Dermis microvascular lymphatic vessel endothelial cell (primary cell): ENCODE data around the gene CXCL11. TPM values are rescaled to one million over a fixed set of nuclear protein-coding genes. Genes with fewer than 3 reads are reported as not detected.
A peak's percentile ranks its signal among the peaks of the same experiment; 100 is the strongest.
"Not testable (repeated sequence)": the region's sequence is repeated elsewhere in the genome, so short reads cannot be mapped to it uniquely, and the experiment has no call there.

Experiments
- DNase-seq, 2 donors: peaks; one replicate each; pipeline versions ENCODE4 v3.0.0 to v3.0.0-alpha.2; 2010; ENCODE audit warnings: low read depth in 2 of 2
- total RNA-seq: library from RNA; depleted of rRNA; stranded (reverse); fragments of >200 nt; gene quantifications from 2 replicates; pipeline ENCODE4 v1.2.1, GENCODE V29; 2014

CXCL11 gene
- 0.26 and 0.51 TPM in 2 replicates for total RNA-seq

GRCh38 chr4:76035799-76036380 lies at the start of gene CXCL11:
TSS of gene CXCL11 (minus strand) at chr4:76036070. CDS start at chr4:76035987, 83 bp downstream.
- DNase-seq: peak; percentile 14 to 87

- DNase-seq: no peak
Observed at GRCh38 chr4:76084542-76084941, 48.7 kb upstream of the CXCL11 start.

- DNase-seq: no peak
Observed at GRCh38 chr4:76083386-76083988, 47.6 kb upstream of the CXCL11 start.

GRCh38 chr4:76078033-76078613 lies 42.3 kb upstream of the CXCL11 start:
- no peak for DNase-seq

GRCh38 chr4:76074993-76075600 lies 39.2 kb upstream of the CXCL11 start:
- no peak for DNase-seq

GRCh38 chr4:76074468-76074867 lies 38.6 kb upstream of the CXCL11 start, which contains the start of gene ART3:
TSS of gene ART3 (plus strand) at chr4:76074709. CDS start at chr4:76075890, 1,181 bp downstream.
- no peak for DNase-seq

- no peak for DNase-seq
Observed at GRCh38 chr4:76072760-76073159, 36.9 kb upstream of the CXCL11 start.

- peak; percentile 62 to 78 for DNase-seq
Observed at GRCh38 chr4:76067652-76068286, 31.9 kb upstream of the CXCL11 start.

GRCh38 chr4:76066546-76066945 lies 30.7 kb upstream of the CXCL11 start:
- no peak for DNase-seq

GRCh38 chr4:76061982-76062381 lies 26.1 kb upstream of the CXCL11 start:
- DNase-seq: no peak

GRCh38 chr4:76061421-76061820 lies 25.6 kb upstream of the CXCL11 start:
- no peak for DNase-seq

GRCh38 chr4:76060506-76060905 lies 24.6 kb upstream of the CXCL11 start:
- no peak for DNase-seq

- no peak for DNase-seq
Observed at GRCh38 chr4:76059750-76060149, 23.9 kb upstream of the CXCL11 start.

- no peak for DNase-seq
Observed at GRCh38 chr4:76058888-76059426, 23.1 kb upstream of the CXCL11 start.

GRCh38 chr4:76058302-76058701 lies 22.4 kb upstream of the CXCL11 start:
- DNase-seq: no peak

GRCh38 chr4:76055421-76055820 lies 19.6 kb upstream of the CXCL11 start:
- DNase-seq: no peak

- DNase-seq: no peak
Observed at GRCh38 chr4:76055016-76055415, 19.1 kb upstream of the CXCL11 start.

GRCh38 chr4:76053730-76054129 lies 17.9 kb upstream of the CXCL11 start:
- no peak for DNase-seq

GRCh38 chr4:76050560-76051050 lies 14.7 kb upstream of the CXCL11 start:
- not testable (repeated sequence) for DNase-seq

GRCh38 chr4:76049860-76050416 lies 14.1 kb upstream of the CXCL11 start:
- not testable (repeated sequence) for DNase-seq

- not testable (repeated sequence) for DNase-seq
Observed at GRCh38 chr4:76044686-76045085, 8.8 kb upstream of the CXCL11 start.
